ENCODE results near the gene MRC2. TPM values are rescaled to one million over a fixed set of nuclear protein-coding genes. Genes with fewer than 3 reads are reported as not detected.

Gene MRC2
- total RNA-seq, 2 donors from 2014 or later, result 7.0 to 22.1 TPM

DNA sequence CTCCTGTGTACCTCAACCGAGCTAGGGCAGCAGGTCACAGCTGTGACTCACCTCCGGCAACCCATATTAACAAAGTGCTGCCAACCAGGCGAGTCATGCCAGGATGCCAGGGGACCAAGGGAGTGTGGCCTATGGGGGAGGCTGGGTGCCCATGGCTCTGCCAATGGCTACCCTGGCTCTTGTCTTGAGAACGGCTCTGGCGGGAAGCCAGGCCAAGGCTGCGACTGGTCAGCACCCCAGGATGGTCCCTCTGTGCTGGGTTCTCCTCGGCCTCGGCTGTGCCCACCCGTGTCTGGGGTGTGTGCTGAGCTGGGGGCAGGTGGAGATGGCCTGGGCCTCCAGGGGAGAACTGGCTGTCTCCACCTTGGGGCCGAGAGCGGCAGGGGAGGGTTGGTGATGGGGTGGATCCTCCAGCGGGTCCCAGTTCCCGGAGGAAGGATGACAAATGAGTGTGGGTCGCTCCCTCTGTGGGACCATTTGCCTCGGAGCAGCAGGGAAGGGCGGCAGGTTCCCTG is 75.8 kb downstream of the MRC2 start:
- Histone ChIP-seq H3K9me3 (no peaks in the 10 kb centered on the region), H3K4me3 (peak overlapping the region in 1 of 2 donors; percentile 37), H3K36me3 (replicated peaks in 1 of 2; ENCODE audit: insufficient read depth in 1 of 2, low read depth in 2 of 2) (no peaks in the 10 kb centered on the region), H3K27ac (peak overlapping the region in 1 of 4 donors; percentile 71), H3K4me1 (peaks cover 29% of the 10 kb centered on the region), H3K27me3 (no peaks in the 10 kb centered on the region)
- WGBS, 2 donors, result 5 to 18% methylated on average over 4 to 16 of the region's 16 CpGs
- no peak for TF ChIP-seq POLR2A (IDR thresholded peaks at IDR 0.05)
- TF ChIP-seq, protein P1, sequence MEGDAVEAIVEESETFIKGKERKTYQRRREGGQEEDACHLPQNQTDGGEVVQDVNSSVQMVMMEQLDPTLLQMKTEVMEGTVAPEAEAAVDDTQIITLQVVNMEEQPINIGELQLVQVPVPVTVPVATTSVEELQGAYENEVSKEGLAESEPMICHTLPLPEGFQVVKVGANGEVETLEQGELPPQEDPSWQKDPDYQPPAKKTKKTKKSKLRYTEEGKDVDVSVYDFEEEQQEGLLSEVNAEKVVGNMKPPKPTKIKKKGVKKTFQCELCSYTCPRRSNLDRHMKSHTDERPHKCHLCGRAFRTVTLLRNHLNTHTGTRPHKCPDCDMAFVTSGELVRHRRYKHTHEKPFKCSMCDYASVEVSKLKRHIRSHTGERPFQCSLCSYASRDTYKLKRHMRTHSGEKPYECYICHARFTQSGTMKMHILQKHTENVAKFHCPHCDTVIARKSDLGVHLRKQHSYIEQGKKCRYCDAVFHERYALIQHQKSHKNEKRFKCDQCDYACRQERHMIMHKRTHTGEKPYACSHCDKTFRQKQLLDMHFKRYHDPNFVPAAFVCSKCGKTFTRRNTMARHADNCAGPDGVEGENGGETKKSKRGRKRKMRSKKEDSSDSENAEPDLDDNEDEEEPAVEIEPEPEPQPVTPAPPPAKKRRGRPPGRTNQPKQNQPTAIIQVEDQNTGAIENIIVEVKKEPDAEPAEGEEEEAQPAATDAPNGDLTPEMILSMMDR (IDR thresholded peaks at IDR 0.05), result no peak
- peak; percentile 25 for ATAC-seq
- intact Hi-C loops (cut with DNase I), result loop anchor here (5.0 to 10.0 kb wide), 2 partner anchors 259 to 701 kb away; no protein-coding TSS in a partner anchor
- DNase-seq, result peak; percentile 29 to 59 (median 44)

DNA sequence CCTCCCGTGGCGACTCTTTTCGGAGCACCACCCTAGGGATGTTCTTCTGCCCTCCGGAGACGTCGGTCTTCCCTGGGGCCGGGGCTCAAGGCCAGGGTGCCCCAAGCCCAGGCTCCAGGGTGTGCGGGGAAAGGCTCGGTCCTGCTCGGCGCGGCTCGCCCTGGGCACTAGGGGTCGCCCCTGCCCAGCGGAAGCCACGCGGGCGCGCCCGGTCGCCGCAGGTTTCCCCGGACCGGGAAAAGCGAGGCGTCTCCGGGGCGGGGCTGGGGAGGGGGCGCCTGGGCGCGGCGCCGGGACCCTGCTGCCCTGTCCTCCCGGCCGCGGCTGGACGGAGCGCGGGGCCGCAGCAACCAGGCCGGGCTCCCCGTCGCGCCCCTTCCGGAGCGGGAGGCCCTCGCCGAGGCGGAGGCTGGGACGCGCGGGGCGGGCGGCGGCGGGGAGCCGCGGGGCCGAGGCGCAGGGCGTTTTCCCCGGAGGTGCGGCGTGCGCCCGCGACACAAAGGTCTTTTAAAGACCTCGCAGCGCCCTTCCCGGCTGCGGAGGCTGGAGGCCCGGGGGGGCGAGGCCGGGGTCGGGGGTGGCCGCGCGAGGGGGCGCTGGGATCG is 76.4 kb downstream of the MRC2 start:
- Histone ChIP-seq H3K27me3 (no peaks in the 10 kb centered on the region), H3K36me3 (replicated peaks in 1 of 2; ENCODE audit: insufficient read depth in 1 of 2, low read depth in 2 of 2) (no peaks in the 10 kb centered on the region), H3K4me3 (peak overlapping the region; percentile 37 to 40), H3K4me1 (peaks cover 29% of the 10 kb centered on the region), H3K9me3 (no peaks in the 10 kb centered on the region), H3K27ac (peak overlapping the region in 3 of 4 donors; percentile 57 to 71 (median 61))
- intact Hi-C loops (cut with DNase I), result loop anchor here (5.0 to 10.0 kb wide), 2 partner anchors 258 to 701 kb away; no protein-coding TSS in a partner anchor
- TF ChIP-seq, protein P1 (IDR thresholded peaks at IDR 0.05), result peak; percentile 67 to 94 (median 87)
- TF ChIP-seq POLR2A (IDR thresholded peaks at IDR 0.05), result no peak
- ATAC-seq, result peak; percentile 85
- 0% methylated on average over 72 of the region's 80 CpGs; no CpG with 5 or more reads in 1 of the 2 donors for WGBS, 2 donors
- DNase-seq, result peak; percentile 69 to 80 (median 74)

DNA sequence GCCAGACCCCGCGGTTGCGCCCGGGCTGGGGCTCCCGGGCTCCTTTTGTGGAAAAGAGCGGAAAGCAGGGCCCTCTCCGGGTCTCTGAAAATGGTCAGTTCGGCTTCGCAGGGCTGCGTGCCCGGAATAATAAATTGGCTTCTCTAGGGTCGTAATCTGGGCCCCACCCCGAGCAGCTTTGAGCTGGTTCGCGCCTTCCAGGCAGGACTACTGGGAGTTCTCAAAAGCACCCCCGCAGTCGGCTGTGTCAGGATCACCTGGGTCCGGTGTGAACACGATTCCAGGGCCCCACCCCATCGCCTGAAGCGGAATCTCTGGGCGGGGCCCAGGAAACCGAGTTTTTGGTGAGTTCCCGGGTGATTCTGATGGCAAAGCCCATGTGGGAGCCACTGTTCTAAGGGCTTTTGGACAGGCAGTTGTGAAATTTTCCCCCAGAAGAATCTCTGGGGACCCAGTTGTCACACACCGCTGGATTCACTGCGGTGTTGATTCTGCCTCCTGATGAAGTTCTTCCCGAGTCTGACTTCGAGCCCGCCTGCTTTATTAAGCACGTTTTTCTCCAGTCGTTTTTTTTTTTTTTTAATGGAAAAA is 77.0 kb downstream of the MRC2 start:
- intact Hi-C loops (cut with DNase I), result loop anchor here (5.0 to 10.0 kb wide), 2 partner anchors 258 to 700 kb away; no protein-coding TSS in a partner anchor

DNA sequence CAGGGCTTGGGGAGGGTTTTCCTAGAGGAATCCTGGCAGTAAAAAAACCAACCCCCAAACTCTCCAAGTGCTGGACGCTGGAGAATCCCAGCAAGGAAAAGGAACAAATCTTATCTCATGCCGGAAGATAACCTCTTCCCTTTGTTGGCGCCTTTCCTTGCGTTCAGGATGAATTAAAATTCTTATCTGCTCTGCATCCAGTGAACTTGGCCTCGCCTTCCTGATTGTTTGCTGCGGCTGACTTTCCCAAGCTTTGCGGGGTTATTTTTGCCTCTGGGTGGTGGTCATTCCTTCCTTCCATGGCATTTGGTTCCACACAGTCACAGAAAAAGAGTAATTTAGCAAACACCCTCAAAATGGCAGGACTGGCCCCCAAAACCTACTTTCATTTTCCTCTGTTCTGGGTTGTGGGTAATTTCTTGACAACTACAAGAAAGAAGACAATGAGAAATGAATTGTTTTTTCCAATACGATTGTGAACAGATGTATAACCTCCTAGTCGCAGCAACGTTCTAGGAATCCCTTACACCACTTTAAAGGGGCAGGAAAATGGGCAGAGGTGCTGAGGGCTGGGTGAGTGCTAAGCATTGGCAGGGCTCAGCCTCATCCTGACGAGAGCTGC is 77.8 kb downstream of the MRC2 start:
- ATAC-seq (peak; percentile 2), DNase-seq (no peak)
- Histone ChIP-seq H3K4me3 (no peak overlapping the region), H3K36me3 (replicated peaks in 1 of 2; ENCODE audit: insufficient read depth in 1 of 2, low read depth in 2 of 2) (no peaks in the 10 kb centered on the region), H3K27me3 (no peaks in the 10 kb centered on the region), H3K27ac (peak overlapping the region in 3 of 4 donors; percentile 9 to 61 (median 57)), H3K4me1 (peaks cover 29% of the 10 kb centered on the region), H3K9me3 (no peaks in the 10 kb centered on the region)
- TF ChIP-seq, protein P1 (IDR thresholded peaks at IDR 0.05), result no peak
- TF ChIP-seq POLR2A (IDR thresholded peaks at IDR 0.05), result no peak
- 12 to 20% methylated on average over 11 of the region's 11 CpGs for WGBS, 2 donors
- intact Hi-C loops (cut with DNase I), result loop anchor here (10.0 kb wide), 1 partner anchor 700 kb away; no protein-coding TSS in a partner anchor

More for the DNA sequence above, 77.0 kb downstream of the MRC2 start:
- peak; percentile 22 for ATAC-seq
- DNase-seq, result peak; percentile 38 to 49 (median 40)
- H3K36me3 ChIP-seq (replicated peaks in 1 of 2; ENCODE audit: insufficient read depth in 1 of 2, low read depth in 2 of 2), result no peaks in the 10 kb centered on the region
- H3K9me3 ChIP-seq, result no peaks in the 10 kb centered on the region
- WGBS, 2 donors, result 7 to 14% methylated on average over 15 to 27 of the region's 31 CpGs
- peaks cover 29% of the 10 kb centered on the region for H3K4me1 ChIP-seq
- H3K27me3 ChIP-seq, result no peaks in the 10 kb centered on the region
- peak overlapping the region in 3 of 4 donors; percentile 57 to 71 (median 61) for H3K27ac ChIP-seq
- peak overlapping the region; percentile 37 to 40 for H3K4me3 ChIP-seq
- TF ChIP-seq, protein P1 (IDR thresholded peaks at IDR 0.05), result no peak
- TF ChIP-seq POLR2A (IDR thresholded peaks at IDR 0.05), result peak in 1 of 3 donors; percentile 36
